ENCODE data around the gene TMEM60. TPM values are rescaled to one million over a fixed set of nuclear protein-coding genes. Genes with fewer than 3 reads are reported as not detected.

TMEM60 gene
- total RNA-seq, 4 donors from 2014 or later = 9.6 to 21.9 (median 14.5) TPM

GRCh38 chr7:77783111-77783510 is 15.1 kb downstream of the TMEM60 start:
- TF ChIP-seq CTCF (IDR thresholded peaks at IDR 0.05) = no peak
- ATAC-seq (ENCODE audit: low FRiP score) (no peak), DNase-seq (ENCODE audit: low spot score) (no peak)

GRCh38 chr7:77782383-77782782 is 15.9 kb downstream of the TMEM60 start:
- no peak for TF ChIP-seq CTCF (IDR thresholded peaks at IDR 0.05)
- ATAC-seq (ENCODE audit: low FRiP score) = no peak
- no peak for DNase-seq (ENCODE audit: low spot score)

GRCh38 chr7:77778535-77778934 is 19.7 kb downstream of the TMEM60 start:
- DNase-seq (ENCODE audit: low spot score) (no peak), ATAC-seq (ENCODE audit: low FRiP score) (no peak)
- no peak for TF ChIP-seq CTCF (IDR thresholded peaks at IDR 0.05)

GRCh38 chr7:77771901-77772300 is 26.3 kb downstream of the TMEM60 start:
- DNase-seq (ENCODE audit: low spot score) (no peak), ATAC-seq (ENCODE audit: low FRiP score) (no peak)
- no peak for TF ChIP-seq CTCF (IDR thresholded peaks at IDR 0.05)

GRCh38 chr7:77770316-77770715 is 27.9 kb downstream of the TMEM60 start:
- no peak for TF ChIP-seq CTCF (IDR thresholded peaks at IDR 0.05)
- ATAC-seq (ENCODE audit: low FRiP score) = no peak
- no peak for DNase-seq (ENCODE audit: low spot score)

- no peak for TF ChIP-seq CTCF (IDR thresholded peaks at IDR 0.05)
- ATAC-seq (ENCODE audit: low FRiP score) (no peak), DNase-seq (ENCODE audit: low spot score) (no peak)
Measured at GRCh38 chr7:77766801-77767605, 31.2 kb downstream of the TMEM60 start.

Data from omental fat pad (tissue), 4 donors.